ENCODE data around the gene MEDAG. TPM values are rescaled to one million over a fixed set of nuclear protein-coding genes. Genes with fewer than 3 reads are reported as not detected.

Gene MEDAG
- 10 to 100 TPM; 10.6 to 16.5 TPM for total RNA-seq
- 1 to 10 TPM; 2.1 to 4.9 (median 3.6) TPM for polyA plus RNA-seq (ENCODE audit: insufficient read length in 6 of 6)
- long read RNA-seq, donor 1, partial matches to known transcripts: 6 of 7 reads
- long read RNA-seq, donor 1, other reads (novel, unspliced or antisense): 0 of 7 reads
- long read RNA-seq, donor 2, partial matches to known transcripts: 0 of 1 reads
- long read RNA-seq, donor 2, other reads (novel, unspliced or antisense): 0 of 1 reads
- long read RNA-seq, donor 3: 0 reads
- long read RNA-seq, donor 4, partial matches to known transcripts: 2 of 4 reads
- long read RNA-seq, donor 4, other reads (novel, unspliced or antisense): 0 of 4 reads
- long read RNA-seq, donor 5: 0 reads
- long read RNA-seq, donor 6: 0 reads
- long read RNA-seq, donor 7: 0 reads
- long read RNA-seq, donor 8: 0 reads
- long read RNA-seq, donor 9: 0 reads
- long read RNA-seq, donor 10, partial matches to known transcripts: 0 of 2 reads
- long read RNA-seq, donor 10, other reads (novel, unspliced or antisense): 0 of 2 reads
- long read RNA-seq, donor 11: 0 reads
- long read RNA-seq, donor 12, partial matches to known transcripts: 0 of 2 reads
- long read RNA-seq, donor 12, other reads (novel, unspliced or antisense): 0 of 2 reads

DNA sequence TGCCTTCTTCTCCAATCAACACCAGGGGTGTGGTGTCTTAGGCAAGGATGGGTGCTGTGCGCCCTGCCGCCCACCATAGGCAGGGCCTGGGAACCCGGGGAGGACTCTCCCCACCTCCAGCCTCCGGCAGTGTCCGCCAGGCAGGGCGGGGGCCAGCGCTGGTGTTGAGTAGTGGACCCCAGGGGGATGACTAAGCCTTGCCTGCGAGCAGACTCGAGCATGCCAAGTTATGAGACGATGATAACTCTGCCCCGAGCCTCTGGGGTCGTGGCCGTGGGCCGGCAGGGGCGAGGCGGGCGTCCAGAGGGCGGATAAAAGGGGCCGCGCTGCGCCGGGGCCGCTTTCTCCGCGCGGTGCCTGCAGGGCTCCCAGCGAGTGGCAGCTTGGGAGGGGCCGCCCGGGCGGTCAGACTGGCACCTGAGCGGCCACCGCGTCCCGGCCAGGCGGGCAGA lies at the start of gene MEDAG:
Gene MEDAG (plus strand): TSS at position 340 of the 452 bp plus-strand sequence. CDS start 245 bp downstream, outside the sequence.
- ATAC-seq (peak; percentile 64), DNase-seq (peak in 3 of 4 donors; percentile 26 to 80 (median 47))
- peak within 1 kb of the TSS; percentile 18 to 71 for H3K27ac ChIP-seq
- H3K9me3 ChIP-seq: no peaks in the 10 kb centered on the region
- peak within 1 kb of the TSS; percentile 23 to 28 for H3K4me3 ChIP-seq
- TF ChIP-seq CTCF (IDR thresholded peaks at IDR 0.05): no peak
- intact Hi-C loops (cut with DNase I): no loop called here
- no peaks in the 10 kb centered on the region for H3K36me3 ChIP-seq
- peaks cover 14 to 66% of the 10 kb centered on the region in 2 donors for H3K27me3 ChIP-seq
- H3K4me1 ChIP-seq: peaks cover 3 to 23% of the 10 kb centered on the region in 2 donors

DNA sequence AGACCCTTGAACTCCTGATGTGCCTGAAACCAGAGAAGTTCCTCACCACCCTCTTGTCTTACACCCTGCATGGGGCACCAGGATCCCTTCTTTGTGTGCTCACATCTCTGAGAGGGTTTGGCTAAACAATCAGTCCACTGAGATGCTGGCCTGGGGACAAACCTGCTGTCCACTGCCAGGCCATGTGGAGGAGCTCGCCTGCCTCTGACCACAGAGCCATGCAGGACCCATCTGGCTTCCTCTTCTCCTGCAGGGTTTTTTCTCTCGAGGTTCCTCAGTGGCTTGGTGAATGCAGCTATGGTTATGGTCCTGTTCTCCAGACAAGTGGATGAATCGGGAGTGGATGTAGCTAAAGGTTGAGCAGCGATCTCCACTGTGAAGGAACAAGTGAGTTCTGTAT lies 49.1 kb upstream of the MEDAG start:
- no peak for TF ChIP-seq CTCF (IDR thresholded peaks at IDR 0.05)
- Histone ChIP-seq H3K9me3 (no peaks in the 10 kb centered on the region), H3K4me1 (peaks cover 0 to 8% of the 10 kb centered on the region in 2 donors), H3K36me3 (no peaks in the 10 kb centered on the region), H3K27ac (no peak overlapping the region), H3K27me3 (no peaks in the 10 kb centered on the region), H3K4me3 (no peak overlapping the region)
- intact Hi-C loops (cut with DNase I): no loop called here
- ATAC-seq (no peak), DNase-seq (no peak)

- TF ChIP-seq CTCF (IDR thresholded peaks at IDR 0.05): no peak
- no peak for DNase-seq
- no peaks in the 10 kb centered on the region for H3K36me3 ChIP-seq
- ATAC-seq: no peak
- H3K4me1 ChIP-seq: peaks cover 0 to 8% of the 10 kb centered on the region in 2 donors
- H3K27ac ChIP-seq: no peak overlapping the region
- intact Hi-C loops (cut with DNase I): no loop called here
- H3K4me3 ChIP-seq: no peak overlapping the region
- H3K9me3 ChIP-seq: no peaks in the 10 kb centered on the region
- H3K27me3 ChIP-seq: no peaks in the 10 kb centered on the region
These were observed 48.4 kb upstream of the MEDAG start for GRCh38 chr13:30857636-30858035.

DNA sequence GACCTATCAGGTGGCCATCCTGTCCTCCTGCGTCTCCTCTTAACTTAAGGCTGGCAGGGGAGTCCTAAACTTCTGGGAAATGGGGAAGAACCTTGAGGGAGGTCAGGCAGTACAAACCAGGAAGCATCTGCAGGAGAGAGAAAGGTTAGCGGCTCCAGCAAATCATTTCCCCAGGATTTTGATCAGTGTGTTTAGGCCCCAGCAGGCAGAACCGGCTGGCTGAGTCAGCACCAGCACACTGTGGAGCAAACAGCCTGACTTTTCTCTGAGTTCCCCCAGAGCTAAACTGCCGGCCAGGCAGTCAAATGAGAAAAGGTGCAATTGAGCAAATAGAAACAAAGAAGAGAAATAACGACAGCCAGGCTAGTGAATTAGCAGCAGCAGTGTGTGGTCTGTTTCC lies 46.7 kb upstream of the MEDAG start:
- Histone ChIP-seq H3K27ac (no peak overlapping the region), H3K9me3 (no peaks in the 10 kb centered on the region), H3K36me3 (no peaks in the 10 kb centered on the region), H3K4me3 (no peak overlapping the region), H3K4me1 (peaks cover 0 to 8% of the 10 kb centered on the region in 2 donors), H3K27me3 (no peaks in the 10 kb centered on the region)
- no peak for TF ChIP-seq CTCF (IDR thresholded peaks at IDR 0.05)
- ATAC-seq (no peak), DNase-seq (no peak)
- intact Hi-C loops (cut with DNase I): no loop called here

DNA sequence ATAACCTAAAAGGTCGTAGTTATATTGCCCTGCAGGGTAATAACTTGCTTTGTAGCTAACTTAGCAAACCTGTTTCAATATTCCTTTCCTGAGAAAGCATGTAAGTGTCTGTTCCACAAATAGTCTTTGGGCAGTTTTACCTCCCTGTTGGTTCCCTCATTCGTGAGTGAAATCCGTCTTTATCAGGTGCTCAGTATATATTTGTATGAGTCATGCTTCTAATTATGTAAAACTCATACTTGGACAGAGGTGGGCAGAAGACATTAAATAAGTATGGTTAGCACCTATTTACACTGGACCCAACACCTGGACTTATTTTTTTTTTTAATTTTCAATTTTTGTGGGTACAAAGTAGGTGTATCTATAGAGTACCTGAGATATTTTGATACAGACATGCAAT lies 44.9 kb upstream of the MEDAG start:
- Histone ChIP-seq H3K4me3 (no peak overlapping the region), H3K4me1 (peaks cover 4 to 6% of the 10 kb centered on the region in 2 donors), H3K27me3 (peaks cover 0 to 2% of the 10 kb centered on the region in 2 donors), H3K27ac (no peak overlapping the region), H3K36me3 (no peaks in the 10 kb centered on the region), H3K9me3 (no peaks in the 10 kb centered on the region)
- ATAC-seq (no peak), DNase-seq (no peak)
- no peak for TF ChIP-seq CTCF (IDR thresholded peaks at IDR 0.05)
- intact Hi-C loops (cut with DNase I): no loop called here
